ENCODE results near the gene SIGLEC7.

GRCh38 chr19:51119611-51120010 is 22.5 kb upstream of the SIGLEC7 start:
- TF ChIP-seq CTCF (IDR thresholded peaks at IDR 0.05) (no peak), EP300 (IDR thresholded peaks at IDR 0.05) (no peak), POLR2A (IDR thresholded peaks at IDR 0.05) (no peak)
